ENCODE data around the gene PTPA.

The PTPA gene

GRCh38 chr9:129095908-129096307, 15.3 kb upstream of the PTPA start:
- TF ChIP-seq CTCF (IDR thresholded peaks at IDR 0.05; ENCODE audit: low read depth, low read length, missing control alignments), result no peak
- in situ Hi-C loops (cut with HindIII; ENCODE audit: low sequenced_read_pairs), result no loop called here

GRCh38 chr9:129097671-129098306, 13.4 kb upstream of the PTPA start:
- H3K4me3 ChIP-seq (ENCODE audit: low read depth, low read length), result no peak overlapping the region
- no peak for DNase-seq (ENCODE audit: low read depth)
- TF ChIP-seq CTCF (IDR thresholded peaks at IDR 0.05; ENCODE audit: low read depth, low read length, missing control alignments), result no peak
- in situ Hi-C loops (cut with HindIII; ENCODE audit: low sequenced_read_pairs), result no loop called here

More at GRCh38 chr9:129095908-129096307, 15.3 kb upstream of the PTPA start:
- no peak overlapping the region for H3K4me3 ChIP-seq (ENCODE audit: low read depth, low read length)
- no peak for DNase-seq (ENCODE audit: low read depth)

DNA sequence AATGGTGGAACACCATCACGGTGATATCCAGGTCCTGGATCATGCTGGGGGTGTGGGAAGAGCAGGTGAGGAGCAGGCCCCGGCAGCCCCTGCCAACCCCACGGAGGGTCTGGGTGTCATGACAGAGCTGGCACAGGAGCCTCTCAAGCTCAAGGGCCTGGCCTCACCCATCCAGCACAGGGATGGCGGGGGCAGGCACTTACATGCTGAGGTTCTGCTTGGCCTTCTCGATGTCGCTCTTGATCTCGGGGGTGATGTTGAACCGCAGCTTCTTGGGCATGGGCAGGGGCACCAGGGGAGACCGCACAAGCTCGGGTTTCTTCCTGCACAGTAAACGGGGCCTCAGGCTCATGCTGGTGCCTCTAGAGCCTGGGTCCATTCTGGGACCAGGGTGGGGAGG, 12.9 kb upstream of the PTPA start:
- in situ Hi-C loops (cut with HindIII; ENCODE audit: low sequenced_read_pairs), result no loop called here
- H3K4me3 ChIP-seq (ENCODE audit: low read depth, low read length), result no peak overlapping the region
- no peak for DNase-seq (ENCODE audit: low read depth)
- no peak for TF ChIP-seq CTCF (IDR thresholded peaks at IDR 0.05; ENCODE audit: low read depth, low read length, missing control alignments)

GRCh38 chr9:129100383-129101169, 10.6 kb upstream of the PTPA start:
- no peak for TF ChIP-seq CTCF (IDR thresholded peaks at IDR 0.05; ENCODE audit: low read depth, low read length, missing control alignments)
- no peak for DNase-seq (ENCODE audit: low read depth)
- no peak overlapping the region for H3K4me3 ChIP-seq (ENCODE audit: low read depth, low read length)
- in situ Hi-C loops (cut with HindIII; ENCODE audit: low sequenced_read_pairs), result no loop called here

DNA sequence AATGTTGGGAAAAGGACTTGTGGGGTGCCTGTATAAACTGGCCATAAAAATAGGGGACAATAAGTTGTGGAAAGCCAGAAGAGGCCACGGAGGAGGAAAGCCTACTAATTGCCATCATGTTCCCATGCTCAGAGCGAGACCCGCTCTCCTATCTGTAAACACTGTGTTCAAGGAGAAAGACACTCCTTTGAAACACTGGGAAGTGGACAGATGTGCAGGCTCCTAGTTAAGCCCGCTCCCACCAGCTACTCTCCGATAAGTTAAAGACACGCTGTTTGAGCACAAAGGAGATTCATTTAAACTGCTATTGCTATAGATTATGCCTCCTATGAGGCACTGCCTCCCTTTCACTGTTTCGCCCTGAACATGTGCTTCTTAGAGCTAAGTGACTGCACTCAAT, 9.9 kb upstream of the PTPA start:
- no peak for TF ChIP-seq CTCF (IDR thresholded peaks at IDR 0.05; ENCODE audit: low read depth, low read length, missing control alignments)
- no peak overlapping the region for H3K4me3 ChIP-seq (ENCODE audit: low read depth, low read length)
- DNase-seq (ENCODE audit: low read depth), result no peak
- in situ Hi-C loops (cut with HindIII; ENCODE audit: low sequenced_read_pairs), result no loop called here

GRCh38 chr9:129102095-129102525, 9.1 kb upstream of the PTPA start:
- no peak for TF ChIP-seq CTCF (IDR thresholded peaks at IDR 0.05; ENCODE audit: low read depth, low read length, missing control alignments)
- in situ Hi-C loops (cut with HindIII; ENCODE audit: low sequenced_read_pairs), result no loop called here
- no peak overlapping the region for H3K4me3 ChIP-seq (ENCODE audit: low read depth, low read length)
- no peak for DNase-seq (ENCODE audit: low read depth)
